ENCODE measurements around the gene POLD3. TPM values are rescaled to one million over a fixed set of nuclear protein-coding genes. Genes with fewer than 3 reads are reported as not detected.

Gene POLD3
- total and polyA plus RNA-seq, 2 of the 8 experiments (the other 6 are each of a cell fraction or from before 2014, with no cell fraction given): 18.1 to 29.3 TPM

- CTCF ChIA-PET (ENCODE audit: partially characterized antibody): interaction anchor here (0.9 to 3.2 kb wide), 2 partner anchors 9 to 12 kb away, joined by 4 to 11 read pairs; no protein-coding TSS in a partner anchor
Measured at GRCh38 chr11:74647404-74647803, 55.0 kb downstream of the POLD3 start.

More at GRCh38 chr11:74647404-74647803, 55.0 kb downstream of the POLD3 start:
- Histone ChIP-seq H3K4me1 (replicated peaks in 1 of 4; ENCODE audit: control insufficient read depth in 3 of 4, insufficient read depth in 4 of 4, low read length in 3 of 4) (peaks cover 0 to 5% (median 2%) of the 10 kb centered on the region in 4 experiments; a peak in 1 of 7 replicates), H2BK20ac (ENCODE audit: low read length) (no peak overlapping the region), H3K36me3 (ENCODE audit: control insufficient read depth in 2 of 4, insufficient read depth in 4 of 4, low read length in 3 of 4) (peaks cover 0 to 15% (median 7%) of the 10 kb centered on the region in 4 experiments; a peak in 3 of 8 replicates), H3K27ac (ENCODE audit: low read depth, low read length) (no peak overlapping the region), H3K56ac (replicated peaks; ENCODE audit: insufficient read length, low read depth, low read length) (no peak overlapping the region), H2BK12ac (ENCODE audit: low read depth, low read length) (no peak overlapping the region), H4K5ac (ENCODE audit: insufficient read length, low read depth, low read length) (no peak overlapping the region), H2BK15ac (ENCODE audit: low read length) (no peak overlapping the region), H3K23ac (ENCODE audit: insufficient read length) (no peak overlapping the region), H3K27me3 (replicated peaks in 1 of 4; ENCODE audit: control insufficient read depth in 3 of 4, extremely low read depth in 1 of 4, insufficient read depth in 3 of 4, low read length in 3 of 4) (no peaks in the 10 kb centered on the region), H3K4ac (replicated peaks; ENCODE audit: insufficient read length, low read depth, low read length) (no peak overlapping the region), H3K9ac (replicated peaks in 1 of 4; ENCODE audit: extremely low read depth in 1 of 4, low read depth in 3 of 4, low read length in 3 of 4) (no peak overlapping the region), H3K79me2 (ENCODE audit: control insufficient read depth in 1 of 2, insufficient read depth in 2 of 2, low read length in 2 of 2) (no peaks in the 10 kb centered on the region), H3K9me3 (ENCODE audit: insufficient read depth in 2 of 2, low read depth in 1 of 2, low read length in 1 of 2) (no peaks in the 10 kb centered on the region), H2BK120ac (replicated peaks; ENCODE audit: low read depth, low read length) (no peak overlapping the region), H3K18ac (ENCODE audit: extremely low read depth, low read length) (no peak overlapping the region), H4K20me1 (replicated peaks in 1 of 2; ENCODE audit: control insufficient read depth in 1 of 2, insufficient read depth in 2 of 2, low read length in 2 of 2) (peaks cover 0 to 2% of the 10 kb centered on the region in 2 experiments), H3K23me2 (ENCODE audit: low read depth, low read length) (no peaks in the 10 kb centered on the region), H4K8ac (ENCODE audit: extremely low read depth, insufficient read depth, low read length) (no peak overlapping the region), H3K4me2 (ENCODE audit: insufficient read depth in 1 of 2, low read depth in 2 of 2, low read length in 2 of 2) (no peak overlapping the region), H3K14ac (ENCODE audit: insufficient read length) (no peak overlapping the region), H3K4me3 (ENCODE audit: extremely low read depth in 1 of 4, insufficient read depth in 2 of 4, low read depth in 3 of 4, low read length in 4 of 4) (no peak overlapping the region), H2BK5ac (ENCODE audit: low read depth, low read length) (no peak overlapping the region), H2AFZ (ENCODE audit: low read length) (no peak overlapping the region), H4K91ac (replicated peaks; ENCODE audit: insufficient read length, low read length) (no peak overlapping the region), H2AK5ac (ENCODE audit: low read depth, low read length) (no peak overlapping the region), H3K79me1 (ENCODE audit: low read depth, low read length) (no peaks in the 10 kb centered on the region)
- TF ChIP-seq SIRT6 (IDR thresholded peaks at IDR 0.05; ENCODE audit: low read length) (no peak), ASH2L (IDR thresholded peaks at IDR 0.05; ENCODE audit: low read length) (no peak), SP4 (IDR thresholded peaks at IDR 0.05; ENCODE audit: low read length) (no peak)
- FAIRE-seq (no peak), DNase-seq (ENCODE audit: low read depth in 1 of 2, low spot score in 2 of 2) (no peak)
- POLR2A ChIA-PET (ENCODE audit: partially characterized antibody): no interaction called here
